Measurements from ENCODE around the gene CATSPER4.

- no peak for TF ChIP-seq SPI1 (IDR thresholded peaks at IDR 0.05; ENCODE audit: low read depth, low read length)
- no peak for TF ChIP-seq POLR2A (IDR thresholded peaks at IDR 0.05; ENCODE audit: low read depth, low read length)
- TF ChIP-seq POLR2AphosphoS5 (IDR thresholded peaks at IDR 0.05; ENCODE audit: low read depth, low read length), result no peak
These were observed 6.9 kb downstream of the CATSPER4 start for GRCh38 chr1:26197301-26197700.
